Panc1 (cell line): ENCODE measurements around the gene DYNC2I2. TPM values are rescaled to one million over a fixed set of nuclear protein-coding genes. Genes with fewer than 3 reads are reported as not detected.

ENCODE experiments used
- ATAC-seq: fragments of 200-7000 bp; cut with Tn5 transposase; 2 replicates; pipeline ENCODE4 v1.9.1; 2020; ENCODE audit warnings: mild to moderate bottlenecking, moderate library complexity
- BruUV-seq: library from RNA; stranded (reverse); fragments of 400-500 nt; replicated peaks from 2 replicates; lab custom pipeline; 2021; lab: Mats Ljungman, UMichigan
- CTCF ChIA-PET: fragments of 300-600 bp; sonication (Branson Sonifier 250); formaldehyde crosslinking; loops from one replicate; lab custom pipeline; 2022; ENCODE audit warnings: antibody characterized with exemption; lab: Charles Lee
- POLR2A ChIA-PET: fragments of 300-600 bp; sonication (Branson Sonifier 250); formaldehyde crosslinking; loops from one replicate; lab custom pipeline; 2022; ENCODE audit warnings: antibody characterized with exemption; lab: Charles Lee
- DNase-seq: peaks from one replicate; pipeline ENCODE4 v3.0.0-alpha.2; 2010; ENCODE audit warnings: low read depth, low spot score
- H3K27ac ChIP-seq: 2 replicates; pipeline ENCODE4 v1.5.1; 2011; ENCODE audit warnings: mild to moderate bottlenecking, low read length, inconsistent platforms
- H3K27me3 ChIP-seq: fragments of 200-500 bp; sonication (Bioruptor generic); 2 replicates; pipeline ENCODE4 v1.6.0; 2014; ENCODE audit warnings: low read length, inconsistent platforms; ENCODE audit not compliant: control insufficient read depth, insufficient read depth
- H3K36me3 ChIP-seq: fragments of 200-500 bp; sonication (Bioruptor generic); 2 replicates; pipeline ENCODE4 v1.5.1; 2014; ENCODE audit warnings: inconsistent platforms, mild to moderate bottlenecking, low read length, moderate library complexity; ENCODE audit not compliant: control insufficient read depth, insufficient read depth
- H3K4me1 ChIP-seq: 2 replicates; pipeline ENCODE4 v1.5.1; 2011; ENCODE audit warnings: inconsistent platforms, mild to moderate bottlenecking, low read length, moderate library complexity; ENCODE audit not compliant: control insufficient read depth, insufficient read depth
- H3K4me3 ChIP-seq, 2 experiments: 2 replicates each; pipeline ENCODE4 v1.5.1; 2011 to 2012; ENCODE audit warnings: low read depth in 2 of 2, low read length in 2 of 2, mild to moderate bottlenecking in 2 of 2, inconsistent platforms in 1 of 2, moderate library complexity in 1 of 2
- H3K9me3 ChIP-seq: fragments of 200-500 bp; sonication (Bioruptor generic); 2 replicates; pipeline ENCODE4 v1.5.1; 2014; ENCODE audit warnings: low read depth, mild to moderate bottlenecking, inconsistent platforms, low read length, moderate library complexity; ENCODE audit not compliant: control insufficient read depth, insufficient read depth
- CTCF ChIP-seq: fragments of 450-650 bp; IDR thresholded peaks from 2 replicates; pipeline ENCODE4 v1.5.1; 2017; ENCODE audit warnings: mild to moderate bottlenecking
- POLR2AphosphoS5 ChIP-seq: IDR thresholded peaks from 2 replicates; pipeline ENCODE4 v1.6.1; 2012; ENCODE audit warnings: mild to moderate bottlenecking, low read depth, low read length, moderate library complexity
- SIN3A ChIP-seq: IDR thresholded peaks from 2 replicates; pipeline ENCODE4 v1.6.1; 2012; ENCODE audit warnings: low read depth, mild to moderate bottlenecking, low read length, moderate library complexity, borderline replicate concordance; ENCODE audit not compliant: insufficient read depth
- TCF7L2 ChIP-seq: IDR thresholded peaks from 2 replicates; pipeline ENCODE4 v1.6.1; 2011; ENCODE audit warnings: mild to moderate bottlenecking, low read depth, low read length, inconsistent platforms
- in situ Hi-C: cut with HindIII; loops from 2 replicates; pipeline ENCODE4 v1.10.0; 2016; ENCODE audit warnings: low sequenced_read_pairs, low pct_unique_long_range_greater_than_20kb
- intact Hi-C: fragments of 100-400 bp; cut with micrococcal nuclease; formaldehyde crosslinking; loops from one replicate; pipeline ENCODE4 v1.10.0; 2022; ENCODE audit not compliant: unreplicated experiment
- total RNA-seq: library from RNA; stranded (reverse); gene quantifications from one replicate; pipeline ENCODE4 v1.2.1, GENCODE V29; 2021; ENCODE audit not compliant: unreplicated experiment
- TF ChIP-seq, protein P1 (sequence below), 2 experiments: IDR thresholded peaks; 2 replicates each; pipeline ENCODE4 v1.6.1; 2011 to 2012; ENCODE audit warnings: low read depth in 2 of 2, control low read depth in 1 of 2, low read length in 1 of 2, mild to moderate bottlenecking in 1 of 2, moderate library complexity in 1 of 2; ENCODE audit not compliant: insufficient read depth in 1 of 2

The DYNC2I2 gene
- total RNA-seq, 1 experiment from 2014 or later: 78.1 TPM

DNA sequence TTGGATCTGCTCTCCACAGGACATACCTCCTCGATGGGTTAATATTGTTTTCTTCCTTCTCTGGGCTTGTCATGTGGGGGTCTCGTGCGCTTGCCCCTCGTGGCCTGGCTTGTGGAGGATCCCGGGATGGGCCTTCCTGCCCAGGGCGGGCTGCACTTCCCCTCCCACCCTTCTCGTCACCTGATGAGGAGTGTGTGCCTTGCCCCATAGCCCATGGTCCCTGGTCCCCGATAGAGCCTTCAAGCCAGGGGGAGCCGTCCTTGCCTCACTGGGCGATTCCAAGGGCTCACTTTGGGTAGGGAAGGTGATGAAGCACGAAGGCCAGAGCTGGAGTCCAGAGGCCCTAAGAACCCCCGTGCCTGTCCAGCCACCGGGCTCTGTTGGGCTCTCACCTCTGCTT is 28.7 kb downstream of the DYNC2I2 start:
- CTCF ChIA-PET: interaction anchor here (0.5 kb wide), 1 partner anchor 38 kb away, joined by 3 read pairs; no protein-coding TSS in a partner anchor
- no peaks in the 10 kb centered on the region for H3K9me3 ChIP-seq
- peaks cover 15% of the 10 kb centered on the region for H3K4me1 ChIP-seq
- intact Hi-C loops (no loop called here), in situ Hi-C loops (no loop called here)
- peaks cover 8% of the 10 kb centered on the region; the same call in 1 of the 2 replicates for H3K36me3 ChIP-seq
- no peak overlapping the region for H3K27ac ChIP-seq
- no peaks in the 10 kb centered on the region for H3K27me3 ChIP-seq
- POLR2A ChIA-PET: no interaction called here
- ATAC-seq (no peak), DNase-seq (no peak)
- no TSS peak for BruUV-seq
- no peak overlapping the region for H3K4me3 ChIP-seq
- no peak for TF ChIP-seq SIN3A
- TF ChIP-seq, protein P1, sequence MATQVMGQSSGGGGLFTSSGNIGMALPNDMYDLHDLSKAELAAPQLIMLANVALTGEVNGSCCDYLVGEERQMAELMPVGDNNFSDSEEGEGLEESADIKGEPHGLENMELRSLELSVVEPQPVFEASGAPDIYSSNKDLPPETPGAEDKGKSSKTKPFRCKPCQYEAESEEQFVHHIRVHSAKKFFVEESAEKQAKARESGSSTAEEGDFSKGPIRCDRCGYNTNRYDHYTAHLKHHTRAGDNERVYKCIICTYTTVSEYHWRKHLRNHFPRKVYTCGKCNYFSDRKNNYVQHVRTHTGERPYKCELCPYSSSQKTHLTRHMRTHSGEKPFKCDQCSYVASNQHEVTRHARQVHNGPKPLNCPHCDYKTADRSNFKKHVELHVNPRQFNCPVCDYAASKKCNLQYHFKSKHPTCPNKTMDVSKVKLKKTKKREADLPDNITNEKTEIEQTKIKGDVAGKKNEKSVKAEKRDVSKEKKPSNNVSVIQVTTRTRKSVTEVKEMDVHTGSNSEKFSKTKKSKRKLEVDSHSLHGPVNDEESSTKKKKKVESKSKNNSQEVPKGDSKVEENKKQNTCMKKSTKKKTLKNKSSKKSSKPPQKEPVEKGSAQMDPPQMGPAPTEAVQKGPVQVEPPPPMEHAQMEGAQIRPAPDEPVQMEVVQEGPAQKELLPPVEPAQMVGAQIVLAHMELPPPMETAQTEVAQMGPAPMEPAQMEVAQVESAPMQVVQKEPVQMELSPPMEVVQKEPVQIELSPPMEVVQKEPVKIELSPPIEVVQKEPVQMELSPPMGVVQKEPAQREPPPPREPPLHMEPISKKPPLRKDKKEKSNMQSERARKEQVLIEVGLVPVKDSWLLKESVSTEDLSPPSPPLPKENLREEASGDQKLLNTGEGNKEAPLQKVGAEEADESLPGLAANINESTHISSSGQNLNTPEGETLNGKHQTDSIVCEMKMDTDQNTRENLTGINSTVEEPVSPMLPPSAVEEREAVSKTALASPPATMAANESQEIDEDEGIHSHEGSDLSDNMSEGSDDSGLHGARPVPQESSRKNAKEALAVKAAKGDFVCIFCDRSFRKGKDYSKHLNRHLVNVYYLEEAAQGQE (IDR thresholded peaks at IDR 0.05; ENCODE audit: insufficient read depth in 1 of 2, low read depth in 2 of 2, low read length in 1 of 2): no peak
- TF ChIP-seq POLR2AphosphoS5: no peak
- no peak for TF ChIP-seq CTCF
- TF ChIP-seq TCF7L2: no peak

DNA sequence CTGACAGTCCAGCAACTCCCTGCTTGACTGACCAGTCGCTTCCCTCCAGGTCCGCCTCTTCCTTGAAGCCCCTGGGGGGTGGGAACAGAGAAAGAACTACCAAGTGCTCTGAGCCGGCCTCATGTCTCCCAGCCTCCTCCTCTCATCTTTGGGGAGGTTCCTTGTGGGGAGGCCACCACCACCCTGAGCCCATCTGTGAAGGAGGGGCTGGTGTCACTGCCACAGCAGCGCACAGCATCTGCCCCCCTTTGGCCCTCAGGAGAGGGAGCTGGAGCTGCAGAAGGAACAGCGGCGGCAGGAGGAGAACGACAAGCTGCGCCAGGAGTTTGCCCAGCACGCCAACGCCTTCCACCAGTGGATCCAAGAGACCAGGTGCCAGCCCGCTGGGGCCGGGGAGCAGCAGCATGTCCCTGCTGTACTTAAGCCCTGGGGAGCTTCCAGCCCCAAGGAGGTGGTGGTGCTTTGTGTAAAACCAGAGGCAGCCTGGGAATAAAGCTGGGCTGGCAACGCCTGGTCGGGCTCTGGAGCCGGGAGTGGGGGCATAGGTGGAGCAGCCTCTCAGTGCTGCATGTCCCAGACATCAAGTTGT is 29.4 kb downstream of the DYNC2I2 start:
- ATAC-seq (no peak), DNase-seq (no peak)
- peaks cover 4% of the 10 kb centered on the region; the same call in 1 of the 2 replicates for H3K36me3 ChIP-seq
- H3K27me3 ChIP-seq: no peaks in the 10 kb centered on the region
- no peak overlapping the region for H3K27ac ChIP-seq
- TF ChIP-seq SIN3A (no peak), POLR2AphosphoS5 (no peak), CTCF (no peak), TCF7L2 (no peak)
- TF ChIP-seq, protein P1 (IDR thresholded peaks at IDR 0.05; ENCODE audit: insufficient read depth in 1 of 2, low read depth in 2 of 2, low read length in 1 of 2): no peak
- peaks cover 15% of the 10 kb centered on the region for H3K4me1 ChIP-seq
- H3K9me3 ChIP-seq: no peaks in the 10 kb centered on the region
- intact Hi-C loops (no loop called here), in situ Hi-C loops (no loop called here)
- CTCF ChIA-PET: interaction anchor here (0.5 kb wide), 1 partner anchor 38 kb away, joined by 3 read pairs; no protein-coding TSS in a partner anchor
- no TSS peak for BruUV-seq
- POLR2A ChIA-PET: no interaction called here
- H3K4me3 ChIP-seq: no peak overlapping the region
